ENCODE measurements around the gene FAM193B. TPM values are rescaled to one million over a fixed set of nuclear protein-coding genes. Genes with fewer than 3 reads are reported as not detected.

Gene FAM193B
- total RNA-seq, 1 experiment from 2014 or later: 58.5 TPM

DNA sequence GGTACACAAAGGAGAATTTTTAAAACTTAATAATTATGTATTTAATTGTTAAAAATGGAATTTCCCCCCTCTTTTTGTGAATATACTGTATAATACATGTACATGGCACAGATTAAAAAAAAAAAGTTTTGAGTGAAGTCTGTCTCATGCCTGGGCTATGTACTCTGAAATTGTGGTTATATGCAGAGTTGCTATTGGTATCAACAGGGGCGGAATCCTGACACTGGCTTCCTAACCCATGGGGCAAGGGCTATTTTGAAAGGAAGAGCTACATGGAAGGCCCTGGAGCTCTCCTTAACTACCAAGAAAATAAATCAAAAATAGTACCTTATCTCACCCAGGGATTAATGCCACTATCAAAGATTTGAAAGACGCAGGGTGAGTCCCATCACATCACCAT is 865 bp upstream of the FAM193B start:
- no peak for DNase-seq (ENCODE audit: low read depth, low spot score)
- BruUV-seq (replicated peaks): no TSS peak
- in situ Hi-C loops (cut with HindIII; ENCODE audit: low pct_unique_long_range_greater_than_20kb, low sequenced_read_pairs) (no loop called here), intact Hi-C loops (cut with micrococcal nuclease; ENCODE audit: unreplicated experiment) (no loop called here)
- ATAC-seq: no peak
- Histone ChIP-seq H3K9me3 (ENCODE audit: control insufficient read depth, insufficient read depth, low read depth, low read length) (no peaks in the 10 kb centered on the region), H3K27ac (ENCODE audit: low read length) (peak overlapping the region; percentile 70; the same call in 1 of the 2 replicates), H3K27me3 (ENCODE audit: control insufficient read depth, insufficient read depth, low read length) (no peaks in the 10 kb centered on the region), H3K4me1 (ENCODE audit: control insufficient read depth, insufficient read depth, low read length) (peaks cover 13% of the 10 kb centered on the region), H3K4me3 (ENCODE audit: low read depth in 2 of 2, low read length in 2 of 2) (peak overlapping the region; percentile 79 to 92), H3K36me3 (ENCODE audit: control insufficient read depth, insufficient read depth, low read length) (no peaks in the 10 kb centered on the region; the same call in 1 of the 2 replicates)
- TF ChIP-seq POLR2AphosphoS5 (IDR thresholded peaks at IDR 0.05; ENCODE audit: low read depth, low read length): no peak
- TF ChIP-seq REST (IDR thresholded peaks at IDR 0.05; ENCODE audit: insufficient read depth in 1 of 2, low read depth in 2 of 2, low read length in 1 of 2): no peak
- TF ChIP-seq TCF7L2 (IDR thresholded peaks at IDR 0.05; ENCODE audit: low read depth, low read length): no peak
- TF ChIP-seq SIN3A (IDR thresholded peaks at IDR 0.05; ENCODE audit: borderline replicate concordance, insufficient read depth, low read depth, low read length): no peak
- TF ChIP-seq, protein P1, sequence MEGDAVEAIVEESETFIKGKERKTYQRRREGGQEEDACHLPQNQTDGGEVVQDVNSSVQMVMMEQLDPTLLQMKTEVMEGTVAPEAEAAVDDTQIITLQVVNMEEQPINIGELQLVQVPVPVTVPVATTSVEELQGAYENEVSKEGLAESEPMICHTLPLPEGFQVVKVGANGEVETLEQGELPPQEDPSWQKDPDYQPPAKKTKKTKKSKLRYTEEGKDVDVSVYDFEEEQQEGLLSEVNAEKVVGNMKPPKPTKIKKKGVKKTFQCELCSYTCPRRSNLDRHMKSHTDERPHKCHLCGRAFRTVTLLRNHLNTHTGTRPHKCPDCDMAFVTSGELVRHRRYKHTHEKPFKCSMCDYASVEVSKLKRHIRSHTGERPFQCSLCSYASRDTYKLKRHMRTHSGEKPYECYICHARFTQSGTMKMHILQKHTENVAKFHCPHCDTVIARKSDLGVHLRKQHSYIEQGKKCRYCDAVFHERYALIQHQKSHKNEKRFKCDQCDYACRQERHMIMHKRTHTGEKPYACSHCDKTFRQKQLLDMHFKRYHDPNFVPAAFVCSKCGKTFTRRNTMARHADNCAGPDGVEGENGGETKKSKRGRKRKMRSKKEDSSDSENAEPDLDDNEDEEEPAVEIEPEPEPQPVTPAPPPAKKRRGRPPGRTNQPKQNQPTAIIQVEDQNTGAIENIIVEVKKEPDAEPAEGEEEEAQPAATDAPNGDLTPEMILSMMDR (IDR thresholded peaks at IDR 0.05): no peak
- ChIA-PET CTCF (no interaction called here), POLR2A (no interaction called here)

DNA sequence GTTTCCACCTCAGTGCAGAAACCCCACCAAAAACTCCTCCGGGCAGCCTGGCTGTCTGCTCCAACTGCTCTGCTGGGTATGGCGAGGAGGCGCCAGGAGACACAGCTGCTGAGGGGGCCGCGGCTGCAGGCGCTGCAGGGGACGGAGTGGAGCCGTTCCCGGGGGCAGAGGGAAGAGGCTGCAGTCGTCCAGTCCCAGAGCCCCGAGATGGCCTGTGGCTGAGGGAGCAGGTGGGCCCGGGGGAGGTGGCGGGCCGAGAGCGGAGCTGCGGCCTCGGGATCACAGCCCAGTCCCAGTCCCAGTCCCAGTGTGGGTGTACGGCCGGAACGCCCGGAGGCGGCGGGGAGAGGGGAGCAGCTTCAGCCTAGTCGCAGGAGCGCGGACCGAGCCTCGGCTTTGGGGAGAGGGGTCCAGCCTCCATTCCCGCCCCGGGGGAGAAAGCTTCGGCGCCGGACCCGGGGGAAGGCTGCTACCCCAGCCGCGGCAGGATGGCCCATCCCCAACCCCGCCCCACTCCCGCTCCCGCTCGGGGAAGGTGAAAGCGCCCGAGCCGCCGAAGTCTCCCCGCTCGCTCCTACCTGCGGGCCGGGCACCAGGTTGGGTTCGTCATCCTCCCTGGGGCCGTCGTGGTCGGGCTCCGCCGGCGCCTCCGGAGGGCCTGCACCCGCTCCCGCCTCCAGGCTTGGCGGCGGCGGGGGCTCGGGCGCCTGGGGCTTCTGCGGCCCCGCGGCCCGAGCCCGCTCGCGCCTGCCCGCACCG is 513 bp downstream of the FAM193B start:
- TF ChIP-seq SIN3A (IDR thresholded peaks at IDR 0.05; ENCODE audit: borderline replicate concordance, insufficient read depth, low read depth, low read length) (0 out of 2 replicates have a peak, but pooled peaks have one; percentile 5), TCF7L2 (IDR thresholded peaks at IDR 0.05; ENCODE audit: low read depth, low read length) (no peak)
- CTCF ChIA-PET: no interaction called here
- Histone ChIP-seq H3K9me3 (ENCODE audit: control insufficient read depth, insufficient read depth, low read depth, low read length) (no peaks in the 10 kb centered on the region), H3K27me3 (ENCODE audit: control insufficient read depth, insufficient read depth, low read length) (no peaks in the 10 kb centered on the region), H3K4me3 (ENCODE audit: low read depth in 2 of 2, low read length in 2 of 2) (peak overlapping the region; percentile 79 to 86), H3K4me1 (ENCODE audit: control insufficient read depth, insufficient read depth, low read length) (peaks cover 13% of the 10 kb centered on the region), H3K27ac (ENCODE audit: low read length) (peak overlapping the region; percentile 74), H3K36me3 (ENCODE audit: control insufficient read depth, insufficient read depth, low read length) (no peaks in the 10 kb centered on the region; the same call in 1 of the 2 replicates)
- intact Hi-C loops (cut with micrococcal nuclease; ENCODE audit: unreplicated experiment): no loop called here
- POLR2A ChIA-PET: no interaction called here
- no peak for DNase-seq (ENCODE audit: low read depth, low spot score)
- in situ Hi-C loops (cut with HindIII; ENCODE audit: low pct_unique_long_range_greater_than_20kb, low sequenced_read_pairs): no loop called here
- BruUV-seq (replicated peaks): no TSS peak
- ATAC-seq: peak; percentile 77

Data from Panc1 (cell line).